Activated T-cell treated with anti-CD3 and anti-CD28 coated beads, Interleukin-2, amount 50 U/mL, for 4 hours (primary cell): ENCODE results near the gene PSD4. TPM values are rescaled to one million over a fixed set of nuclear protein-coding genes. Genes with fewer than 3 reads are reported as not detected.

Experiments used
- ATAC-seq, 2 donors: fragments of 200-7000 bp; cut with Tn5 transposase; one replicate each; pipeline ENCODE4 v1.10.0; 2021
- DNase-seq: peaks from one replicate; pipeline ENCODE4 v3.0.0-alpha.2; 2020
- H3K27me3 Mint-ChIP-seq: one replicate; pipeline ENCODE4 v1.8.0; 2021; ENCODE audit warnings: low read depth, mixed read lengths
- H3K36me3 Mint-ChIP-seq: one replicate; pipeline ENCODE4 v1.8.0; 2022; ENCODE audit warnings: mixed read lengths; ENCODE audit not compliant: insufficient read depth
- H3K4me1 Mint-ChIP-seq: one replicate; pipeline ENCODE4 v1.8.0; 2021; ENCODE audit warnings: low read depth, mixed read lengths
- H3K4me3 Mint-ChIP-seq: one replicate; pipeline ENCODE4 v1.8.0; 2021; ENCODE audit warnings: mild to moderate bottlenecking, moderate library complexity, mixed read lengths
- H3K9me3 Mint-ChIP-seq: one replicate; pipeline ENCODE4 v1.8.0; 2021; ENCODE audit warnings: mixed read lengths
- total RNA-seq, 3 donors: library from RNA; stranded (reverse); gene quantifications; one replicate each; pipeline ENCODE4 v1.2.1, GENCODE V29; 2021

The PSD4 gene
- total RNA-seq, 3 donors from 2014 or later: 155 to 172 (median 164) TPM

- Mint-ChIP-seq H3K4me1 (peaks cover 26% of the 10 kb centered on the region), H3K36me3 (no peaks in the 10 kb centered on the region), H3K9me3 (no peaks in the 10 kb centered on the region), H3K27me3 (no peaks in the 10 kb centered on the region), H3K4me3 (no peak overlapping the region)
- DNase-seq (no peak), ATAC-seq (no peak)
Observed at GRCh38 chr2:113246606-113247005, 72.8 kb downstream of the PSD4 start.

- no peaks in the 10 kb centered on the region for H3K27me3 Mint-ChIP-seq
- no peak overlapping the region for H3K4me3 Mint-ChIP-seq
- H3K36me3 Mint-ChIP-seq: no peaks in the 10 kb centered on the region
- peak; percentile 57 to 75 for ATAC-seq
- peak; percentile 67 for DNase-seq
- H3K9me3 Mint-ChIP-seq: no peaks in the 10 kb centered on the region
- peaks cover 49% of the 10 kb centered on the region for H3K4me1 Mint-ChIP-seq
Observed at GRCh38 chr2:113248997-113249770, 75.4 kb downstream of the PSD4 start.

- no peak for DNase-seq
- no peaks in the 10 kb centered on the region for H3K36me3 Mint-ChIP-seq
Observed at GRCh38 chr2:113251118-113251517, 77.3 kb downstream of the PSD4 start.

GRCh38 chr2:113252047-113252590, 78.3 kb downstream of the PSD4 start:
- no peaks in the 10 kb centered on the region for H3K27me3 Mint-ChIP-seq
- H3K36me3 Mint-ChIP-seq: no peaks in the 10 kb centered on the region
- ATAC-seq (no peak), DNase-seq (no peak)
- H3K4me1 Mint-ChIP-seq: peaks cover 74% of the 10 kb centered on the region
- H3K9me3 Mint-ChIP-seq: no peaks in the 10 kb centered on the region
- no peak overlapping the region for H3K4me3 Mint-ChIP-seq

More at GRCh38 chr2:113251118-113251517, 77.3 kb downstream of the PSD4 start:
- H3K4me1 Mint-ChIP-seq: peaks cover 67% of the 10 kb centered on the region
- H3K9me3 Mint-ChIP-seq: no peaks in the 10 kb centered on the region
- H3K27me3 Mint-ChIP-seq: no peaks in the 10 kb centered on the region
- ATAC-seq: peak; percentile 22 to 32
- peak overlapping the region; percentile 27 for H3K4me3 Mint-ChIP-seq

GRCh38 chr2:113253453-113253852, 79.7 kb downstream of the PSD4 start:
- H3K4me3 Mint-ChIP-seq: no peak overlapping the region
- H3K27me3 Mint-ChIP-seq: no peaks in the 10 kb centered on the region
- H3K36me3 Mint-ChIP-seq: no peaks in the 10 kb centered on the region
- no peak for DNase-seq
- no peak for ATAC-seq
- H3K4me1 Mint-ChIP-seq: peaks cover 86% of the 10 kb centered on the region
- H3K9me3 Mint-ChIP-seq: no peaks in the 10 kb centered on the region

- no peaks in the 10 kb centered on the region for H3K27me3 Mint-ChIP-seq
- ATAC-seq (no peak), DNase-seq (no peak)
- peaks cover 77% of the 10 kb centered on the region for H3K4me1 Mint-ChIP-seq
- H3K36me3 Mint-ChIP-seq: no peaks in the 10 kb centered on the region
- H3K4me3 Mint-ChIP-seq: no peak overlapping the region
- no peaks in the 10 kb centered on the region for H3K9me3 Mint-ChIP-seq
Observed at GRCh38 chr2:113255140-113256070, 81.6 kb downstream of the PSD4 start.

GRCh38 chr2:113257516-113258264, 83.9 kb downstream of the PSD4 start:
- ATAC-seq (no peak), DNase-seq (no peak)
- Mint-ChIP-seq H3K4me3 (no peak overlapping the region), H3K4me1 (peaks cover 56% of the 10 kb centered on the region), H3K36me3 (peaks cover 1% of the 10 kb centered on the region), H3K9me3 (no peaks in the 10 kb centered on the region), H3K27me3 (no peaks in the 10 kb centered on the region)

GRCh38 chr2:113258471-113259147, 84.8 kb downstream of the PSD4 start:
- peaks cover 47% of the 10 kb centered on the region for H3K4me1 Mint-ChIP-seq
- no peaks in the 10 kb centered on the region for H3K9me3 Mint-ChIP-seq
- ATAC-seq: no peak
- no peak for DNase-seq
- peaks cover 1% of the 10 kb centered on the region for H3K36me3 Mint-ChIP-seq
- no peak overlapping the region for H3K4me3 Mint-ChIP-seq
- peaks cover 2% of the 10 kb centered on the region for H3K27me3 Mint-ChIP-seq

Other genes with a start within 250 kb of the PSD4 start
- gene IL36G, start 196.0 kb upstream of the PSD4 start, total RNA-seq: not detected
- gene IL36A, start 168.5 kb upstream of the PSD4 start, total RNA-seq: not detected
- gene IL36B, start 121.1 kb upstream of the PSD4 start, total RNA-seq: not detected
- 1 to 10 TPM in 2 of 3 donors, under 1 TPM in 1; 0.61 to 3.9 (median 1.6) TPM for gene IL36RN, start 114.8 kb upstream of the PSD4 start, total RNA-seq
- not detected for gene IL1F10, start 106.0 kb upstream of the PSD4 start, total RNA-seq
- gene IL1RN, start 46.4 kb upstream of the PSD4 start, total RNA-seq: 1 to 10 TPM; 1.2 to 2.5 (median 1.8) TPM
- 1 to 10 TPM in 1 of 3 donors, under 1 TPM in 2; 0.73 to 1.1 (median 0.98) TPM for gene PAX8, start 105.0 kb downstream of the PSD4 start, total RNA-seq